ENCODE measurements around the gene EDIL3. TPM values are rescaled to one million over a fixed set of nuclear protein-coding genes. Genes with fewer than 3 reads are reported as not detected.

The EDIL3 gene
- total and polyA plus RNA-seq, 12 donors = 4.6 to 59.7 (median 13.7) TPM

DNA sequence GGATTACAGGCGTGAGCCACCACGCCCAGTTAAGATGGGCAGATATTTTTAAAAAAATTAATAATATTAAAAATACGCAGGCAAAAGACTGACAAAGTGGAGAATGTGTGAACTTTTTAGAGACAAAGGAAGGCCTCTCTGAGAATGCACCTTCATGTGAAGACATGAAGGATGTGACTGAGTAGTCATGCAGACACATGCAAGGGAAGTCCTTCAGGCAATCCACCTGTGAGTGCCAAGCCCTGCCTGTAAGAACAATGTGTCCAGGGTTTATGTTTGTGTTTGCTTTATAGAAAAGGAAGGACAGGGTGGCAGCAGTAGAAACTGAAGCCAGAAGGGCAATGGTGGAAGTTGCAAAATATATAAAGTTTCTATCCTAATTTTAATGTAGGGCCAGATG lies 169.2 kb downstream of the EDIL3 start:
- 83 to 93% (median 91%) methylated on average over 3 of the region's 3 CpGs for WGBS, 4 donors
- no peak overlapping the region for H3K4me3 ChIP-seq
- H3K27ac ChIP-seq = no peak overlapping the region
- H3K4me1 ChIP-seq (replicated peaks in 1 of 2) = no peaks in the 10 kb centered on the region
- DNase-seq = no peak
- no peaks in the 10 kb centered on the region for H3K9me3 ChIP-seq (replicated peaks in 1 of 3)
- intact Hi-C loops (cut with DNase I) = no loop called here
- H3K27me3 ChIP-seq = no peaks in the 10 kb centered on the region
- no peak for TF ChIP-seq POLR2A (IDR thresholded peaks at IDR 0.05)
- no peak for TF ChIP-seq CTCF (IDR thresholded peaks at IDR 0.05)
- no peaks in the 10 kb centered on the region for H3K36me3 ChIP-seq (replicated peaks in 1 of 2)

DNA sequence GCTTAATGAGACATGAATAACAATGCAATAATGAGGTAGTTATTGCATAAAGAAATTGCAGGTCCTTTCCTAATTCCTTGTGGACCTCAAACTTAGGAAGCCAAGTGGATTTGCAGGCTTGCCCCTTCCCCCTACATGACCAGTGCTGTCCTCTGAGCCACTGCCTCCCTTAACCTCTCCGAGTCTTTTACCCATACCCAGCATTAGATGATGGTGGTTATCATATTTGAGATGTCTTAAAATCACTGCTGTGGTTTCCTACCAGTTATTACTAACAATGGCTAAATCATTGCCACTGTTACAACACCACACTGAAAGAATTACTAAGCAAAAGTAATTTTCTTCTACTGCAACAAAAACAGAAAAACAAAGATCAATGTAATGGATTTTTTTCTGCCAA lies 170.8 kb downstream of the EDIL3 start:
- H3K9me3 ChIP-seq (replicated peaks in 1 of 3) = no peaks in the 10 kb centered on the region
- H3K4me3 ChIP-seq = no peak overlapping the region
- WGBS, 4 donors = 81 to 89% (median 84%) methylated on average over 1 of the region's 1 CpG
- TF ChIP-seq CTCF (IDR thresholded peaks at IDR 0.05) (no peak), POLR2A (IDR thresholded peaks at IDR 0.05) (no peak)
- no peaks in the 10 kb centered on the region for H3K4me1 ChIP-seq (replicated peaks in 1 of 2)
- intact Hi-C loops (cut with DNase I) = no loop called here
- no peak for DNase-seq
- no peaks in the 10 kb centered on the region for H3K27me3 ChIP-seq
- H3K36me3 ChIP-seq (replicated peaks in 1 of 2) = no peaks in the 10 kb centered on the region
- H3K27ac ChIP-seq = no peak overlapping the region

- DNase-seq = no peak
- intact Hi-C loops (cut with DNase I) = no loop called here
- Histone ChIP-seq H3K4me1 (replicated peaks in 1 of 2) (no peaks in the 10 kb centered on the region), H3K36me3 (replicated peaks in 1 of 2) (no peaks in the 10 kb centered on the region), H3K27me3 (no peaks in the 10 kb centered on the region), H3K4me3 (no peak overlapping the region), H3K27ac (no peak overlapping the region), H3K9me3 (replicated peaks in 1 of 3) (no peaks in the 10 kb centered on the region)
- 51 to 64% (median 60%) methylated on average over 1 of the region's 1 CpG for WGBS, 4 donors
- TF ChIP-seq CTCF (IDR thresholded peaks at IDR 0.05) (no peak), POLR2A (IDR thresholded peaks at IDR 0.05) (no peak)
These were observed 171.5 kb downstream of the EDIL3 start for GRCh38 chr5:84213212-84213611.

- Histone ChIP-seq H3K27ac (no peak overlapping the region), H3K9me3 (replicated peaks in 1 of 3) (no peaks in the 10 kb centered on the region), H3K27me3 (no peaks in the 10 kb centered on the region), H3K4me1 (replicated peaks in 1 of 2) (peaks cover 0 to 4% of the 10 kb centered on the region in 2 donors), H3K4me3 (no peak overlapping the region), H3K36me3 (replicated peaks in 1 of 2) (no peaks in the 10 kb centered on the region)
- 73 to 89% (median 75%) methylated on average over 6 of the region's 6 CpGs for WGBS, 4 donors
- DNase-seq = no peak
- TF ChIP-seq CTCF (IDR thresholded peaks at IDR 0.05) (no peak), POLR2A (IDR thresholded peaks at IDR 0.05) (no peak)
- intact Hi-C loops (cut with DNase I) = no loop called here
These were observed 179.9 kb downstream of the EDIL3 start for GRCh38 chr5:84204772-84205171.
